GM21381 (cell line): ENCODE measurements around the gene PSMD5.

Source experiments
- ATAC-seq: cut with Tn5 transposase; IDR thresholded peaks from one replicate; pipeline ENCODE4 v1.9.1; 2021; ENCODE audit warnings: mild to moderate bottlenecking, moderate library complexity; ENCODE audit not compliant: unreplicated experiment

The PSMD5 gene

GRCh38 chr9:120856700-120857099 lies 14.0 kb upstream of the PSMD5 start:
- ATAC-seq = no peak

GRCh38 chr9:120855827-120856670 lies 13.3 kb upstream of the PSMD5 start:
- no peak for ATAC-seq

GRCh38 chr9:120854596-120855327 lies 12.0 kb upstream of the PSMD5 start:
- no peak for ATAC-seq

- no peak for ATAC-seq
Observed at GRCh38 chr9:120853198-120853597, 10.5 kb upstream of the PSMD5 start.

- ATAC-seq = no peak
Observed at GRCh38 chr9:120852240-120853010, 9.7 kb upstream of the PSMD5 start.

- no peak for ATAC-seq
Observed at GRCh38 chr9:120851449-120851848, 8.7 kb upstream of the PSMD5 start.

- ATAC-seq = no peak
Observed at GRCh38 chr9:120850315-120850714, 7.6 kb upstream of the PSMD5 start.

GRCh38 chr9:120846906-120847305 lies 4.2 kb upstream of the PSMD5 start:
- ATAC-seq = no peak

GRCh38 chr9:120846251-120846889 lies 3.6 kb upstream of the PSMD5 start:
- no peak for ATAC-seq

- no peak for ATAC-seq
Observed at GRCh38 chr9:120845255-120845654, 2.5 kb upstream of the PSMD5 start.

- no peak for ATAC-seq
Observed at GRCh38 chr9:120841930-120842684, 615 bp downstream of the PSMD5 start.

- ATAC-seq = no peak
Observed at GRCh38 chr9:120839146-120839545, 3.6 kb downstream of the PSMD5 start.

- no peak for ATAC-seq
Observed at GRCh38 chr9:120837921-120838320, 4.8 kb downstream of the PSMD5 start.

- no peak for ATAC-seq
Observed at GRCh38 chr9:120833325-120833724, 9.4 kb downstream of the PSMD5 start.

- ATAC-seq = no peak
Observed at GRCh38 chr9:120832807-120833206, 9.9 kb downstream of the PSMD5 start.

- no peak for ATAC-seq
Observed at GRCh38 chr9:120830865-120831264, 11.9 kb downstream of the PSMD5 start.

- no peak for ATAC-seq
Observed at GRCh38 chr9:120830151-120830550, 12.6 kb downstream of the PSMD5 start.

GRCh38 chr9:120829650-120830049 lies 13.1 kb downstream of the PSMD5 start:
- ATAC-seq = no peak

GRCh38 chr9:120820095-120820494 lies 22.6 kb downstream of the PSMD5 start:
- no peak for ATAC-seq

GRCh38 chr9:120818595-120818994 lies 24.1 kb downstream of the PSMD5 start:
- ATAC-seq = no peak
